ENCODE data around the gene MEX3A.

DNA sequence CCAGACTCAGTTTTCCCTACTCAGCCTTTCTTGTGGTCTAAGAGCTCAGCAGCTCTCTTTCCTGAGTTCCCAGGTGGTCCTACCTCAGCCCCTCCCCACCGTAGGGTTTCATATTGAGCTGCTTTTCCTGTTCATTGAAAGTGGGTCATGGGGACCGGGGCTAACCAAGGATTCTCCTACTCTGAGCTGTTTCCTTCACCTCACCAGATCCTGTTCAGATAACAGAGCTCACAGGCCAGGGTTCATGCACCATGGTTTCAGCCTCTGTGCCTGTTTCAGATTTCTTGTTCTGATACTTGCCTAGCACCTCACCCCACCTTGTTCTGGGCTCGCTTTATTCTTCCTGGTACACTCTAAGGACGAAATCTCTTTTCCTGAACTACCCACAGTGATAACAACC lies 37.2 kb downstream of the MEX3A start:
- TF ChIP-seq, protein P1, sequence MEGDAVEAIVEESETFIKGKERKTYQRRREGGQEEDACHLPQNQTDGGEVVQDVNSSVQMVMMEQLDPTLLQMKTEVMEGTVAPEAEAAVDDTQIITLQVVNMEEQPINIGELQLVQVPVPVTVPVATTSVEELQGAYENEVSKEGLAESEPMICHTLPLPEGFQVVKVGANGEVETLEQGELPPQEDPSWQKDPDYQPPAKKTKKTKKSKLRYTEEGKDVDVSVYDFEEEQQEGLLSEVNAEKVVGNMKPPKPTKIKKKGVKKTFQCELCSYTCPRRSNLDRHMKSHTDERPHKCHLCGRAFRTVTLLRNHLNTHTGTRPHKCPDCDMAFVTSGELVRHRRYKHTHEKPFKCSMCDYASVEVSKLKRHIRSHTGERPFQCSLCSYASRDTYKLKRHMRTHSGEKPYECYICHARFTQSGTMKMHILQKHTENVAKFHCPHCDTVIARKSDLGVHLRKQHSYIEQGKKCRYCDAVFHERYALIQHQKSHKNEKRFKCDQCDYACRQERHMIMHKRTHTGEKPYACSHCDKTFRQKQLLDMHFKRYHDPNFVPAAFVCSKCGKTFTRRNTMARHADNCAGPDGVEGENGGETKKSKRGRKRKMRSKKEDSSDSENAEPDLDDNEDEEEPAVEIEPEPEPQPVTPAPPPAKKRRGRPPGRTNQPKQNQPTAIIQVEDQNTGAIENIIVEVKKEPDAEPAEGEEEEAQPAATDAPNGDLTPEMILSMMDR (IDR thresholded peaks at IDR 0.05), result no peak
- TF ChIP-seq EZH2 (IDR thresholded peaks at IDR 0.05), result no peak
- TF ChIP-seq EZH2phosphoT487 (IDR thresholded peaks at IDR 0.05), result no peak
